NT2/D1 (cell line): Measurements from ENCODE around the gene GARIN5A.

ENCODE experiments used
- YY1 ChIP-seq: IDR thresholded peaks from 2 replicates; pipeline ENCODE4 v1.6.1; 2011; ENCODE audit not compliant: insufficient read length, insufficient read depth
- ZNF274 ChIP-seq: IDR thresholded peaks from 2 replicates; pipeline ENCODE4 v1.6.1; 2011; ENCODE audit warnings: mild to moderate bottlenecking, low read depth, low read length

DNA sequence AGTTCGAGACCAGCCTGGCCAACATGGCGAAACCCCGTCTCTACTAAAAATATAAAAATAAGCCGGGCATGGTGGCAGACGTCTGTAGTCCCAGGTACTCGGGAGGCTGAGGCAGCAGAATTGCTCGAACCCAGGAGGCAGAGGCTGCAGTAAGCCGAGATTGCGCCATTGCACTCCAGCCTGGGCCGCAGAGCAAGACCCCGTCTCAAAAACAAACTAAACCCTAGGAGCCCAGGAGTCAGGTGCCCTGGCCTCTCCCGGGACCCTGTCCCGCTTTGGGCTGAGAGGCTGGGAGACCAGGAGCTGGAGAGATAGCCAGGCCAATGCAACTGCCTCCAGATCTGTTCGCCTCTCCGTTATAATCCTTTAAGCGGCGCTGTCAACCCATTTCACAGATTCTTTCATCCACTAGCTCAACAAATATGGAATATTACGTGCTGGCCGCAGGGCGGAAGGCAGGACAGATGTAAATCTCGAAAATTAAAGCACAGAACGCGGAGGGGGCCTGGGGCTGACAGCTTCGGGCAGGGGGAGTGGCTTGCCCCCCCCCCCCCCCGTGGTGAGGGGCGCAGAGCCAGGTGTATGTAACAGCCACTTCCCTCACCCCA lies 49.2 kb downstream of the GARIN5A start:
- TF ChIP-seq YY1 (no peak), ZNF274 (no peak)
